GM19351 (cell line): ENCODE results near the gene BRME1.
A peak's percentile ranks its signal among the peaks of the same experiment; 100 is the strongest.
"Not testable (repeated sequence)": the region's sequence is repeated elsewhere in the genome, so short reads cannot be mapped to it uniquely, and the experiment has no call there.

Experiments
- ATAC-seq: cut with Tn5 transposase; IDR thresholded peaks from one replicate; pipeline ENCODE4 v1.9.1; 2021; ENCODE audit warnings: mild to moderate bottlenecking, moderate library complexity; ENCODE audit not compliant: unreplicated experiment

The BRME1 gene

DNA sequence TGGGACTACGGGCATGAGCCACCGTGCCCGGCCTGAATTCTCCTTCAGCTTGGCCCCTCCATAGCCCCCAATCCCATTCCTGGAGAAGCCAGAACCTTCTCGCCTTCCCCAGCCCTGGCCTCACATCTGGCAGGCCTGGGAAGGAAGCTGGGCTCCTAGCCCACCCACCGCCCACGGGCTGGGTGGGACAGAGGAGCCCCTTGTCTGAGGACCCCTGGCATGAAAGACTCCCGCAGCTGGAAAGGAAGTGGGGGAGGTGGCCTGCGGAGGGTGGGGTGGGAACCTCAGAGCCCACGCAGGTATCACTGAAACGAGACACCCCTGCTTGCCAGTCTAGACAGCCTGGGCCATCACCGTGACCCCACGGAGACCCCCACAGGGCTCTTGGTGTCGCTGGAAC is 36.6 kb downstream of the BRME1 start:
- ATAC-seq = no peak

DNA sequence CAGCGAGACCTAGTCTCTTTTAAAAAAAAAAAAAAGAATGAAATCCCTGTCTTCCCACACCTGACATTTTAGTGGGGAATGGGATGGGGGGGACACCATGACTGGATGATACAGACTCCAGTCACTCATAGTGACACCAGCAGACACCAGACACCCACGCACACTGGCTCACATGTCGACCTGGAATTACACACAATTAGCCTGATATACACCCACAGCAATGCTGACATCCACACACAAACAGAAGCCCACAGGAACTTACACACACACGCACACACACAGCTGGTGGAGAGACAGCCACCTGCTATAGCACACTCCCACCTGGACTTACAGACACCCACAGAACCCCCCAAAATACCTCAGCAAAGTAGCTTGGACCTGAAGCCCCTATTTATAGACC is 37.3 kb downstream of the BRME1 start:
- no peak for ATAC-seq

DNA sequence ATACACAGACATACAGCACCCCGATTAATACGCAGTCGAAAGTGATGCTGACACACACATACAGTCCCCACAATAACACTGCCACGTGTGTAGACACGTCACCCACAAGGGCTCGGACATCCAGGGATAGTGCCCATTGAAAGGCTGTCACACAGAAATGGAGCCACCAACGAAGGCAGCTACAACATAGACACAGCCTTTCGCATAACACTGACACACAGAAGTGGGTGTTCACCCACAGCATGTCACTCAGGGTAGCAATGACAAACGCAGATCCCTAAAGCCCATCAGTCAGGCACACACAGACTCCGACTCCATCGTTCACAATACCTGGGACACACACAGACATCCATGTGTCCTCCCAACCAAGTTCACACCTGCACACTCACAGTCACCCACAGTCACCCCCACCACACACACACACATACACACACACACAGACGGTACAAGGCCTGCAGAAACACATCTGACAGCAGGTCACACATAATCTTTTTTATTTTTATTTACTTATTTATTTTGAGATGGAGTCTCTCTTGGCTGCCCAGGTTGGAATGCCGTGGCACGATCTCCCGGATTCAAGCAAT is 39.4 kb downstream of the BRME1 start:
- no peak for ATAC-seq

DNA sequence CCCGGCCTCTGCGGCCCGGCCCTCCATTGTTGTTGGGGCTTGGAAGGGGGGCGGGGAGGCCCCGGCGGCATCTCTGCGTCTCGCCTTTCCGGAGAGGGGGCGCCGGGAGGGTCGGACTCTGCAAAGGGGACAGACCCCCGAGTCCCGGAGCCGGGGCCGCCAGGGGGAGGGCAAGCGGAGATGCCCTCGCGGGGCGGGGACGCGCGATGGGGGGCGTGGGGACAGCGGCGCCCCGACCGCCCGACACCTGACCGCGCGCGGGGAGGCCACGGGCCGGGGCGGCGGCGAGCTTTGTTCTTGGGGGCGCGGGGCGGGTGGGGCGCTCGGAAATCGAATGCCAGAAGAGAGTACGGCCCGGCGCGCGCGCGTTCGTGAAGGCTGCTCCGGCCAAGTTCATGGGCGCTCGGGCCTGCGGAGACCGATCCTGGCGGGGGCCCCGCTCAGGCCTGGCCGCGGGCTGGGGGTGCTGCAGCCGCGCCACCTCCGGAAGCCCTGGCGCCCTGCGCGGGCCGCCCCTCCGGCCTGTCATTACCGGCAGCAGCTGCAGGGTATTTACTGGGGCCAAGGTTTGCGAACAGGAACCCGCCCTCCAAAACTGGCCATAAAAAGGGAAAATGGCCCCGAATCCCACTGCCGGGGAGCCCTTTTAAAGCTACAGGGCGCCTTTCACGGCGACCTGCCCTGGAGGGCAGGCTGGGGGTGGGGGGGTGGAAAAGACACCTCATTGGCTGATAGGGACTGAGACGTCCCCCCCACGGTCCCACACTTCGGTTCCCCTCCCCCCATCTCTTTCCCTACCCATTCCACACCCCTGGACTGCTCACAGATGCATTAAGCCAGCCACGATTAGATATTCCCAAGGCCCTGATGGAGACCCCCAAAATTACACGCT is 40.1 kb downstream of the BRME1 start:
- no peak for ATAC-seq

DNA sequence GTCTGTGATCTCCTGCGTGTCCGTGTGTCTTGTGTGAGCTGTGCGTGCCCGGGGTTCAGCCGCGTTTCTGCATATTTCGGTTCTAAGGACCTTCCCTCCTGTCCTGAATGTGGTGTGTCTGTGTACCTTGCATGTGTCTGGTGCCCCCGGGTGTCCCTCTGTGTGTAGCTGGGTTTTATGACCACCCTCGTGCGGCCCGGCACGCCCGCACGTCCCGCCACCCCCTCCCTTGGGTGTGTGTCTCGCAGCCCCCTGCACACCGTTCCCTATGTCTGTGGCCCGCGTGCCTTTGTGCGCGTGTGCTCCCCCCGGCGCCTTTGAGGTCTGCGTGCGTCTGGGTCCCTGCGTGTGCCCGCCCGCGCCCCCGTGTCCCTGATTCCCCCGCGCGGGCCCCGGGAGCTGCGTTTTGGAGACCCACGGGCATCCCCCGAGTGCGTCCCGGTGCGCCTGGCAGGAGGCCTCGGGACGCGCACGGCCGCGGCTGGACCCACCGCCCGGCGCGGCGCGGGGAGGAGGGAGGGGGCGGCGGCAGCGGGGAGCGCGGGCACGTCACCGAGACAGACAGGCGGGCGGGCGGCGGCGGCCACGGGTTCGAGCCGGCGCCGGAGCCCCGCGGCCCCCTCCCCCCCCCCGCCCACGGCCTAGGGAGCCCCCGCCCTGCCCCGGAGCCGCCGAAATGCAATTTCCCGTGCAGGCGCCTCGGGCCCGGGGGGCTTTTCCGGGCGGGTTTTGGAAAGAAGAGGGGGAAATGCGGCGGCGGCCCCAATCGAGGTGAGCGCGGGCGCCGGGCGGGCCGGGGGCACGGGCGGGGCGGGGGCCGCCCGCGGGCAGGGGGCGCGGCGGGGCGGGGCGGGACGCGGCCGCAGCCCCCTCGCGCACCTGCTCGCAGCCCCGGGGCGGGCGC is 41.0 kb downstream of the BRME1 start:
- ATAC-seq = no peak

DNA sequence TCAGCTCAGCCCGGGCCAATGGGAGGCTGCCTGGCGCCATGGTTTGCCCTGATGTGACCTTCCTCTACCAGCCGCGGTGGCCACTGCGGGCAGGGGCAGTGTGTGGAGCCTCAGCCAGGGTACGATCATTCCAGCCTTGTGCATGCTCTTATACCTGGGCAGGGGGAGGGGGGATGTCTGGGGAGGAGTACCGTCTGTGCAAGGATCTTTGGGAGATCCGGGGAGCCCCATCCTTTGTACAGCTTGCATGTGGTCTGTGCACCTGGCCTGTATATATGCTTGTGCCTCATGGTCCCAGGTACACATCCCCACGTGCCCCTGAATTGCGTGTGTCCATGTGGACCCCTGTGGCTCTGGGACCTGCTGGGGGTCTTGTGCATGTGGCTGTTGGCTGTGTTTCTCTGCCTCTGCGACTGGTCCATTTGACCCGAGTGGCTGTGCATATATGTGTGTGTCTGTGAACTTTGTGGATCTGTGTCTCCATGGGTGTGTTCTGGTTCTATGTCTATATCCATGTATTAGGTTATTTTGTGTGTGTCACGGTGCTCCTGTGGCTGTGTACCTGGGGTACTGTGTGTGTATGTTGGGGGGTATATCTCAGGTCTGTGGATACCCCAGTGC is 41.8 kb downstream of the BRME1 start:
- no peak for ATAC-seq

DNA sequence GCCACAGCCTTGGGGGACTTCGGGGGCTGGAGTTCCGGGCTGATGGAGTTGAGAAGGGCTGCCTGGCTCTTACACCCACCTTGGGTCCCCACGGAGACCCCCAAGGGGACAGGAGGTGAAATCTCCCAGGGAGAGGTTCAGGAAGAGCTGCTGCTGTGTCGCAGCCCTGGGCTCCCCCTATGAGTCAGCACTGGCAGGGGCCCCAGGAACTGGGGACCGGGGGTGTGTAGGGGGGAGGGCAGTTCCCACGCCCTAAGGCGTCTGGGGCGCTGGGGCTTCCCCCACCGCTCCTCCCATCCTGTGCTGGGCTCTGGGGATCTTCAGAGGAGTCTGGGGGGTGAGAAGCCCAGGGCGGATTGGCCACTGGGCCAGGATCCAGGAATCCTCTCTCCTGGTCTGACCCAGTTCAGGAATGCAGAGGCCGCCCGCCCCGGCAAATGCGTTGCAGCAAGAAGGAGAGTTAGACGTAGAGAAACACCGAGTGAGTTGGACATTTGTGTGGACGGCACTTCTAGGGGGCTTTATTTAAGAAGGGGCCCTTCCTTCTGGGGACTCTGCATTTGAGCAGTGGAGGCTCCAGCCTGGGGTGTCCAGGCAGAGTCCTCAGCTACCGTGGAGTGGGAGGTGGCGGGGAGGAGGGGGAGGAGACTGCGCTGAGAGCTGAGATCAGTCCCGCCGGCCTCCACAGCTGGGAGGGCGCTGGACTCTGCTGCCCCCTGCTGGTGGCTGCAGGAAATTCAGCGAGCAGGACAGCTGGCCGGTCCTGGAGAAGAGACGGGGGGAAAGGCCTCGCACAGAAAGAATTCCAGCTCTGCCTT is 44.0 kb downstream of the BRME1 start:
- ATAC-seq = peak; percentile 71

DNA sequence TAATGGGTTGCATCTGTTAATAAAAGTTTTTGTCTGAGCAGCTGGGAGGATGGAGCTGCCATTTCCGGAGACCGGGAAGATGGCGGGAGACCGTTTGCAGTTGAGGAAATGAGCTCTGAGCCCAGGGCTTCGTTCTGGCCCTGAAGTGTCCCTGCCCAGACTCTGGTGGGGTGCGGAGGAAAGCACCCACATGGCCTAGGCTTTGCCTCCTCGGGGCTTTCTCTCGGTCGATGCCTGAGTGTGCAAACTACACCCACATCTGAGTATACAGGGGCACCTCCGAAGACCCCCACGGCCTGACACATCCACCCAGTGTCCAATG is 44.6 kb downstream of the BRME1 start:
- peak; percentile 19 for ATAC-seq

DNA sequence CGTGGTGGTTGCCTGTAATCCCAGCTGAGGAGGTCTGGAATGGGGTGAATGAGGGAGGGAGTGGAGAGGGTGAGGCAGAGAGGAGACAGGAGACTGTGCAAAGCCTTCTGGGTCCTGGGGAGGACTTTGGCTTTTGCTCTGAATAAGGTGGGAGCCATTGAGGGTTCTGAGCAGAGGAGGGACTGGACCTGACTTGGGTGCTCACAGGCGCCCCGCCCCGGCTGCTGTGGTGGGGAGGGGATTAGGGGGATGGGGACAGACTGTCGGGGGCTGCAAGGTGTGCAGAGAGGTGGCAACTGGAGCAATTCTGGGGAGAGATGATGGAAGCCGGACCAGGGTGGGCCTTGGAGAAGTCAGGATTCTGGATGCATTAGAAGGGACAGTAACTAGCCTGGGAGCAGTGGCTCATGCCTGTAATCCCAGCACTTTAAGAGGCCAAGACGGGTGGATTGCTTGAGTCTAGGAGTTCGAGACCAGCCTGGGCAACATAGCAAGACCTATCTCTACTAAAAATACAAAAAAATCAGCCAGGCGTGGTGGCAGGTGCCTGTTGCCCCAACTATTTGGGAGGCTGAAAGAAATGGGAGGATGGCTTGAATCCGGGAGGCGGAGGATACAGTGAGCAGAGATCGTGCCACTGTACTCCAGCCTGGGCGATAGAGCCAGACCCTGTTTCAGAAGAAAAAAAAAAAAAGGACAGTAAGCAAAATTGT is 45.1 kb downstream of the BRME1 start:
- no peak for ATAC-seq

DNA sequence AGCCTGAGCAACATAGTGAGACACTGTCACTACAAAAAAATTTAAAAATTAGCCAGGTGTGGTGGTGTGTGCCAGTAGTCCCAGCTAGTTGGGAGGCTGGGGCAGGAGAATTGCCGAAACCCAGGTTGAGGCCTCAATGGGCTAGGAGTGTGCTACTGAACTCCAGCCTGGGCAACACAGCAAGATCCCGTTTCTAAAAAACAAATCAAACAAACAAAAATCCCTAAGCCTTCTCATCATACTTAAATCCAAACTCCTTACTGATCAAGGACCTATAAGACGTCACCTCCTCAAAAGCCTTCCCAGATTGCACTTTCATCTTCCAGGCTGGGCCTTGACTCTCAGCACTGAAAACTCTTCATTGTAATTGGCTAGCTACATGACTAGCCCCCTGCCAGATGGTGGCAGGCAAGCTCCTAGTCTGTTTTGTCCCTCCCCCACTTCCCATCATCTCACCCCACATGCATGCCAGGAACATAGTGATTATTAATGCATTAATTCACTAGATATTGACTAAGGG is 46.5 kb downstream of the BRME1 start:
- no peak for ATAC-seq

DNA sequence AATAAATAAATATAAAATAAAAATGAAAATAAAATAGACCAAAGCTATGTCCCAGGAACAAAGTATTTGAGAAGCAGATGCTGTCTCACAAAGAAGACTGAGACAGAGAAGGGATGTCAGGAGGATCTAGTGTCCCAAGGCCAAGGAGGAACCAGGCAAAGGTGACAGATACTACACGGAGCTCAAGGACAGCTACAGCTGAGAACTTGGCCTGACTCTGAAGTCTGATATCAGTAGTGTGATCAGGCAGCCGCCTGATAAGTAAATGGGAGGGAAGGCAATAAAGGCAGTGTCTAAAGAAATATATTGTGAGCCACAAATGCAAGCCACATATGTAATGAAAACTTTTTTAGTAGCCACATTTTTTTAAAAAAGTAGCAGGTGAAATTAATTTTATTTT is 49.4 kb downstream of the BRME1 start:
- no peak for ATAC-seq

DNA sequence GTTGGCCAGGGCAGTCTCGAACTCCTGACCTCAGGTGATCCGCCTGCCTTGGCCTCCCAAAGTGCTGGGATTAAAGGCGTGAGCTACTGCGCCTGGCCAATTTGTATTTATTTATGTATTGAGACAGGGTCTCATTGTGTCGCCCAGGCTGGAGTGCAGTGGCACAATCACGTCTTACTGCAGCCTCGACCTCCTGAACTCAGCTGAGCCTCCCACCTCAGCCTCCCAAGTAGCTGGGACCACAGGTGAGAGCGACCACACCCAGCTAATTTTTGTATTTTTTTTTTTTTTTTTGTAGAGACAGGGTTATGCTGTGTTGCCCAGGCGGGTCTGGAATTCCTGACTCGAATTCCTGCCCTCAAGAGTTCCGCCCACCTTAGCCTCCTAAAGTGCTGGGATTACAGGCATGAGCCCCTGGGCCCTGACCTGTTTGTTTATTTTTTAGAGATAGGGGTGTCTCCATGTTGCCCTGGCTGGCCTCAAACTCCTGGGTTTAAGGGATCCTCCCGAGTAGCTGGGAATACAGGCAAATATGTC is 53.7 kb downstream of the BRME1 start:
- not testable (repeated sequence) for ATAC-seq

DNA sequence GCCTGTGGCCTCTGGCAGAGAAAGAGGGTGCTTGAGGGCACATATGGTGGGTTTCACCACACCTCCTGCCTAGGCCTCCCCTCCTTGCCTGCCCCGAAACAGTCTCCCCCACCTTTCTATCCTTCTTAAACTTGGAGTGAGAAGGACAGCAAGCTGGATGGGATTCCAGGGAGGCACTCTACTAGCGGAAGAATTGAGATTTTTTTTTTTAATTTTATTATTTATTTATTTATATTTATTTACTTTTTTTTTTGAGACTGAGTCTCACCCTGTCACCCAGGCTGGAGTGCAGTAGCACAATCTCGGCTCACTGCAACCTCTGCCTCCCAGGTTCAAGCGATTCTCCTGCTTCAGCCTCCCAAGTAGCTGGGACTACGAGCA is 54.2 kb downstream of the BRME1 start:
- not testable (repeated sequence) for ATAC-seq

DNA sequence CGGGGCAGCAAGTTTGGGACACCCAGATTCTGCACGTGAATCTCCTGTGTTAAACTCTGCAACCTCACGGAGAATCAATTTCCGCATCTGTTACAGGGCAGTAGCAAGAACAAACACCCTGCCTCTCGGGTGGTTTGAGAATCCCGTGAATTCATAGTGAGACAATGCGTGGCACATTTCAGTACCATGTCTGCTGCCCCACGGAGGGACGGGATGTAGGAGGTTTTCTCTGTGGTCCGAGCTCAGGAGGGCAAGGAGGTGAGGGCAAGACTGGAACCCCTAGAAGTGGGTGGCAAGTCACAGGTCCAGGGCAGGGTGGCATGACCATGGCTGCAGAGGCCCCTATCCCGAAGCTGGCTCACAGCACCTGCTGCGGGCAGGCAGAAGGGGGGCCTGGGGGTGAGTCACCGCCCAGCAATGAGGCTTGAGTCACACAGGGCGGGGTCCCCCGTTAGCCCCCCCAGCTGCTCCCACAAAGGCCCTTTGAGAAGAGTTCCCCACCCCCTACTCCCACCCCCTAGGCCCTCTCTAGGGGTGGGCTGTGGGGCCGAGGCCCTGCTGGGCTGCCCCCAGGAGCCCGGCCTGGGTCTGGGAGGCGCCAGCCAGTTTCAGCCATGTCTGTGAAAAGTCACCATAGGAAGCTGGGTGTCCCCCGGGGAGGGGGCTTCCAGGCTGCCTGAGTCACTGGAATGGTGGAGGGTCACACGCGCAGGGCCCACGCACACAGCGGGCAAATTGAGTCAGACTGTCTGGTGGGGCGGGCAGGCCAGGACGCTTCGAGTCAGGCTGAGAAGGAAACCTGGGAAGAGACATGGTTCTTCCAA is 54.8 kb downstream of the BRME1 start:
- ATAC-seq = no peak

DNA sequence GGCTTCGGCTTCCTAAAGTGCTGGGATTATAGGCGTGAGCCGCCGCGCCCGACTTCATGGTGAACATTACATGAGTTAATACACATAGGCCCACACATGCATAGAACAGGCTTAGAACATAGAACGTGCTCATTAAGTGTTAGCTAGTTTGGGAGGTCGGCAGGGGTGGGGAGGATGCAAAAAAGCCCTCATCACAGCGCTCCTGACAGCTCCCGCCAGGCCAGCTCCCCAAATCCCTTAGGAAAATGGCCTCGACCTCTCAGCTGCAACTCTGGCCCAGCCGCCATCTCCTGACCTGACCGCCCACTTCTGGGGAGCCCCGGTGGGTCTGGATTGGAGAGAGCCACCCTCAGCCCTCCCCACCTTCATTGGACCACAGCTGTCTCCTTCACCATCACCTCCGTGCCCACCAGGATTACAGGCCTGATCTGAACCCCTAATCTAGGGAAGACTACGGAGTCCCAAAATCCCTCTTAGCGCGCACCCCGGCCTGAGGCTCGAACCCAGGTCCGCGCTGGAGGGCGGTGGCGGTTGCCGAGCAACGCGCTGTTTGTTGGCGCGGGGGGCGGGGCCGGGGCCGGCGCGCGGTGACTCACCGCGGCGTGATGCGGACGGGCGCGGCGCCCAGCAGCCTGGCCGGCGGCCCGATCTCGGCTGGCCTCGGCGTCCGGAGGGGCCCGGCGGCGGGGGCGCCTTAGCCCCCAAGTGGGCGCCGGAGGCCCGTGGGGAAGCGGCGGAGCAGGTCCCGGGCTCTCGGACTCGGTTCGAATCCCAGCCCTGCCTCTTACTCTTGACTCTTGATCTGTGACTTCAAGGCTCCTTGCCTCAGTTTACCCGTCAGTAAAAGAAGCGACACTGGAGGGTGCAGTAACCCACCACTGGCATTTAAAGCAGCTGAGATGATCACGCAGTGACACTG is 55.7 kb downstream of the BRME1 start:
- no peak for ATAC-seq

DNA sequence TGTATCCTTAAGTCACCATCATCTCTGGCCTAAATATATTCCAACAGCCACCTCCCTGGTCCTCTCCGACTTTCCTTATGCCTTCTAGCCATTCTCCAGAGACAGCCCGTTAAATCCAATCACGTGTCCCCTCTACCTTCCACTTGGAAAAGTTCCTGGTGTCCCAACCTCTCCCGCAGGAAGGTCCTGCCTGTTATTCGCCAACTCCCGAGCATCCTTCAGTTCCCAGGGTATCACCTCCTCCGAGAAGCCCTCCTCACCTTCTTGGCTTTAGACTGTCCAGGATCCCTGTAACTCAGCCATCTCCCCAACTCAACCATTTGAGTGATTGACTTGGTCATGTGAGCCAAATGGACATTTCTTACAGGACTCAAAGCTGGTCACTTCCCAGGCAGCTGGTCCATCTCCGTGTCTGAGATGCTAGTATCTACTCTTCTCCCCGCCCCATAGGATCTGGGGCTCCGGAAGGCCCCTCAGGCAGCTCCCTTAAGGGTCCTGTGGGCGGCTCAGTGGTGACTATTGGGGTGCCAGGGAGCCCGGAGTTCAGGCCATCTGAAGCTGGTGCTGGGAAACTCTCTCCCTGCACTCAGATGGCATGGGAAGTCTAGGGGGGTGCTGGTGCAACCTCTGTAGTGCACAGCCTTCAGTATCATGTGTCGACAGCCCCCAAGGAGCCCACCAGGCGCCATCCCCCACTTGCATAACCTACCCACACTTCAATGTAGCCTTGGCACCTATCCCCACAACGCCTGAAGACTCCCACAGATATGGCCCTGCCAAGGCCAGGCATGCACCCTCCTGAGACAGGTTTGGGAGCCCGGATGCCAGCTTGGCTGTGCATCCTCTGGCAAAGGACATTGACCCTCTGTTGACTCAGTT is 56.9 kb downstream of the BRME1 start:
- ATAC-seq = no peak

DNA sequence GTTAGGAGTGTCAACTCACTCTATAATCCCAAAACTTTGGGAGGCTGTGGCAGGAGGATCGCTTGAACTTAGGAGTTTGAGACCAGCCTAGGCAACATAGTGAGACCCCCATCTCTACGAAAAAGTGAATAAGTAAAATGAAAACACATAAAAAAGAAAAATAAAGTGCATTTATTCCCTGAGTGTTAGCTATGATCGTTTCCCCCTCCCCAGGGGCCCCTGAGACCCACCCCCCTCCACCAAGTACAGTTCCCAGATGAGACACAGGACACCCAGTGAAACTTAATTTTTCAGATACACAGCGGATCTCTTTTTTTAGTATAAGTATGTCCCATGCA is 57.6 kb downstream of the BRME1 start:
- ATAC-seq = no peak
